ENCODE results near the gene OR6N2.

DNA sequence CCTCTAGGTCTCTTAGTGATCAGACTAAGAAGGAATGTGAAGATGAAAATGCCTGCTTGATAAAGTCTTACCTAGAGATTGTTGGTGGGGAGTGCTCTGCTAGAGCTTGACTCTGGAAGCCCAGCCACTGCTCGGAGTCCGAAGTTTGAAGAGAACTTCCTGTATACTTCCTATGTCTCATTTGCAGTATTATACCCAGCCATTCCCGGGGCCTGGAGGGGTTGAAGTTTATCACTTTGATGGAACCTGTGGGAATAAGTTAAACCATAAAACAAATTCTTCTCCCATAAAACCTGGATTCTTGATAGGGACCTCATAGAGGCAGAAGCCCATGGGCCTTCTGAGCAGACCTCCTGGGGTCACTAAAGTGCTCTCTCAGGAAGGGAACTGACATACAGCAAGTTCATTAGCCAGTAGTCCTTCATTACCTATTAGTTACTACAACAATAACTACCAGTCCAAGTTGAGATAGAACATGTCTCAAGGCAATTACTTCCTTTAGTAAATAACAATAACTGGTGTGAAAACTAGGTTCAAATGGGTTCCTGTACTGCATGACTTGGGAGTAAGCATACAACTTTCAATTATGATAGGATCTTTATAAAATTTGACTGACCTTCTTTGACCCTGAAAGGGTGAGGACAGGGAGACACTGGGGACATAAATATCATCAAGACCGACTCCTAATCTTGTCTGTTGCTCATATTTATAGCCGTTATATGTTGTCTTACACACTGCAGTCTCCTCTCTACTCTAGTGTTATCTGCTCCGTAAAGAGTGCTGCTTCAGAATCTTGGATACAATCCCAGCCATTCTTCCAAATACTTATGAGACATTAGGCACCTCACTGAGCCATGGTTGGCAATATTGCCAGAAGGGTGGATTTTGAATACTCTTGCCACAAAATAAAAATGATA, 8.8 kb downstream of the OR6N2 start, which contains the start of gene OR6N1:
- TF ChIP-seq BRD9 (IDR thresholded peaks at IDR 0.05; ENCODE audit: low read depth, partially characterized antibody) (no peak), POLR2A (conservative IDR thresholded peaks at IDR 0.05) (no peak), TFAM (CRISPR knock-in tag; conservative IDR thresholded peaks at IDR 0.05) (no peak), SIX5 (IDR thresholded peaks at IDR 0.05; ENCODE audit: borderline replicate concordance in 1 of 2, insufficient read depth in 1 of 2, low read depth in 1 of 2, low read length in 2 of 2) (no peak), MAFK (IDR thresholded peaks at IDR 0.05; ENCODE audit: low read length) (no peak), FUS (optimal IDR thresholded peaks at IDR 0.05; ENCODE audit: low read depth, low read length) (no peak), RBM25 (IDR thresholded peaks at IDR 0.05; ENCODE audit: low read depth, low read length, severe bottlenecking) (no peak), TRIM28 (IDR thresholded peaks at IDR 0.05) (no peak), CTCF (IDR thresholded peaks at IDR 0.05 in 2 of 3, conservative IDR thresholded peaks at IDR 0.05 in 1 of 3; ENCODE audit: insufficient read depth in 2 of 3, low read depth in 1 of 3, low read length in 3 of 3) (no peak), EP300 (IDR thresholded peaks at IDR 0.05; ENCODE audit: low read length) (no peak)

All from K562 (cell line).